GM19025 (cell line): ENCODE measurements around the gene TBL1X.
"Not testable (repeated sequence)": the region's sequence is repeated elsewhere in the genome, so short reads cannot be mapped to it uniquely, and the experiment has no call there.

Experiments used
- ATAC-seq: cut with Tn5 transposase; IDR thresholded peaks from one replicate; pipeline ENCODE4 v1.9.1; 2021; ENCODE audit warnings: mild to moderate bottlenecking, low read depth, moderate library complexity; ENCODE audit not compliant: unreplicated experiment

TBL1X gene

GRCh38 chrX:9738151-9738550 is 273.3 kb downstream of the TBL1X start:
- no peak for ATAC-seq

GRCh38 chrX:9739130-9739529 is 274.3 kb downstream of the TBL1X start:
- ATAC-seq = no peak

DNA sequence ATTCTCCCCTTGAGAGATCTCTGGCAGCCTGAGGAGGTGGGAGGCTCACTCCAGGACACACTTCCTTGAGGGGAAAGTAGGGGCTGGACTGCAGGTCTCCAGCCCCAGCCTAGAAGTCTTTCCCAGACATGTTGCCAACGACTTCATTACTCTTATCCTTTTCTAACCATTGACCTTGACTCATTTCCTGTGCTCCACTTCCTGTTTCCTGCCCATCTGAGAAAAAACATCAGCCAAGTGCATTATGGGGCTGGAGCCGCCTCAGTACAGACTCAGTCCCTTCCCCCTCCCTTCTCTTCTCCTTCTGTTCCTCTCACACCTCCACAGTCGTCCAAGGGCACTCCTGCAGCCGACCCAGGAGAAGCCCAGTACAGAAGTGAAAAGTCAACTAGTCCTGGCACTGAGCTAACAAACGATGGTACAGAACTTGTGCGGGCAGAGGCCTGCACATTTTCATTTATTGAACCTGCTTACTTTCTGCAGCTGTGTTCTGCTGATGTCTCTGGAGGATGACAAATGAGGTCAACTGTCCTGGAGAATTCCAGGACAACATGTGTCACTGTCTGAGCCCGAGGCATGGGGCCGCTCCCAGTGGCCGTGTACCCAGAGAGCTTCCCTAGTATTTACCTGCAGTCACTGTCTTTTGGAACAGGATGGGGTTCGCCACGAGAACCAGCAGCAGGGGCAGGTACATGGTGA is 280.7 kb downstream of the TBL1X start:
- no peak for ATAC-seq

DNA sequence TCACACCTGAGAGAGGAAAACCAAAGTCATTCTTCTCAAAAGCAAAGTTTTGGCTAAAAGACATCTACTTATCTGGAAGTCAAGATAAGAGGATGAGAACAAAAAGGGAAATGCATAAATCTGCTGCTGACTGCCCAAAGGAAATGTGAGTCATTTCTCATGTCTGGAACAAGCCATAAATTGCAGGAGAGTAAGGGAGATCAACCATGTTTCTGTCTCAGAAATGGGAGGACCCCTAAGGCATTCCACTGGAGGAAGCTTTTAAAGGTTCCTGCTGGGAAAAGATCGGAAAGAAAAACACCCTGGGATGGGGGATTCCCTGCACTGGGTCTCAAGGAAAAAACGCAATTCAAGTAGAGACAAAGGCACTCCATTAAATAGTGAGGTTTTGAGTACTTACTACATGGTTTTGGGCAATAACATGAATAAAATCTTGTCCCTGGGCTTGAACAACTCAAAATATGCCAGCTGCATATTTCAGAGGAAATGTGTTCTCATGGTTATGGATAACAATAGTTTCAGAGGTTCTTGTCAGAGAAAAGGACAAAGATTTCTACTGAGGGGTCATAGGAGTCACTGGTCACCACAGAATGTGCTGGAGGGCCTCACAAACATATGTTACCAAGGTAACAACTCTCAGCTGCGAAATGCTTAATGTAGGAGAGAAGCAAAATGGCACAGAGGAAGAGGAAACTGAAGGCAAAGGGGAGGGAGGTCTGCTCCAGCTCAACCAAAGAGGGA is 281.5 kb downstream of the TBL1X start:
- ATAC-seq = no peak

GRCh38 chrX:9747644-9748043 is 282.8 kb downstream of the TBL1X start:
- ATAC-seq = no peak

GRCh38 chrX:9749146-9749692 is 284.4 kb downstream of the TBL1X start:
- no peak for ATAC-seq

GRCh38 chrX:9757366-9757765 is 292.5 kb downstream of the TBL1X start:
- no peak for ATAC-seq

- no peak for ATAC-seq
These were observed 293.3 kb downstream of the TBL1X start for GRCh38 chrX:9758021-9758638.

DNA sequence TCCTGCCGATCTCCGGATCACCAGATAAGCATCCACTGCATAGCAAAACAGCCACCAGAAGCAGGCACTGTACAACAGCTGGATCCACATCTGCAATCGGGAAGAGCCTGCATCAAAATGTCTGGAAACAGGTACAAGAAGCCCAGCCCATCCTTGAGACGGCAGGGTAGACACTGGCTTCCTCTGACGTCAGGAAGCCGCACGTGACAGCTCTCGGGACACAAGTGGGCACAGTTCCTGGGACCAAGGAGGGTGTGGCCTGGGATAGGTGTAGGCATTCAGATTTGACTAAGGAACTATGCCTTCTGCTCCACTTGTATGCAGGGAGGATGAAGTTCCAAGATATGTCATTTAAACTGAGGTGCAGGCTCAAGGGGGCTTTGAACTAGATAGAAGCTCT is 294.5 kb downstream of the TBL1X start:
- no peak for ATAC-seq

DNA sequence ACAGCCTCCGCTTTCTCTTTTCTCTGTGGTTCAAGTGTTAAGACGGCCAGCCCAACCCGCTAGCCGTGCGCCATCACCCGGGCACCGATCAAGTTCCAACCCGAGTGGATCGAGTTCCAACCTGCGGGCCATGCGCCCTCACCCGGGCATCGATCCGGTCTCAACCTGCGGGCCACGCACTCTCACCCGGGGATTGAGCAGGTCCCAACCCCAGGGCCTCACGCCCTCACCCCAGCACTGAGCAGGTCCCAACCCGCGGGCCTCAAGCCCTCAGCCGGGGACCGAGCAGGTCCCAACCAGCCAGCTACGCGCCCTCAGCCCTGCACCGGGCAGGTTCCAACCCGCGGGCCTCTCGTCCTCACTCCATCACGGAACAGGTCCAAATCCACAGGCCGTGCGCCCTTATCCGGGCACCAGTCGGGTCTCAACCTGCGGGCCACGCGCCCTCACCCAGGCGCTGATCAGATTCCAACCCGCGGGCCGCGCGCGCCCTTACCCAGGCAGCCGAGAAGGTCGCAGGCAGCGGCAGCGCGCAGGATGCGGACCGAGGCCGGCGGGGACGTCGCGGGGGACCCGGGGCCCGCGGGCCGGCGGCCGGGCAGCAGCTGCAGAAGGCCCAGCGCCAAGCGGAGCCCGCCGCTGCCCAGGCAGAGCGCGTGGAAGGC is 300.3 kb downstream of the TBL1X start:
- no peak for ATAC-seq

DNA sequence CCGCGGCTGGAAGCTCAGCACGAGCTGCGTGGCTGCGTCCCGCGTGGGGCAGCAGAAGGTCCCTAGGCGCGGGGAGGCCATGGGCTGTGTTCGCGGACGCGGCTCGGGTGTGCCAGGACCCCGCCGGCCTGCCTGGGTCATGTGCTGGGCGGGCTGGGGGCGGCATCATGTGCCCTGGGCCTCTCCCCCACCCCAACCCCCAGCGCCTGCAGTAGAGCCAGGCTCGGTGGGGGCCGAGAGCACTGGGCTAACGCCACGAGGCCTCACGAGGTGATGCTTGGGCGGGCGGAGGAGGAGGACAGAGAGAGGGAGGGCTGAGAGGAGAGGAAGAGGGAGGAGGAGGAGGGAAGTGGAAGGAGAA is 300.9 kb downstream of the TBL1X start, which contains the start of gene GPR143:
Gene GPR143, minus strand, starts transcription at position 111 of the 361 bp plus-strand sequence. Its CDS starts 30 bp downstream, at position 81.
- no peak for ATAC-seq

DNA sequence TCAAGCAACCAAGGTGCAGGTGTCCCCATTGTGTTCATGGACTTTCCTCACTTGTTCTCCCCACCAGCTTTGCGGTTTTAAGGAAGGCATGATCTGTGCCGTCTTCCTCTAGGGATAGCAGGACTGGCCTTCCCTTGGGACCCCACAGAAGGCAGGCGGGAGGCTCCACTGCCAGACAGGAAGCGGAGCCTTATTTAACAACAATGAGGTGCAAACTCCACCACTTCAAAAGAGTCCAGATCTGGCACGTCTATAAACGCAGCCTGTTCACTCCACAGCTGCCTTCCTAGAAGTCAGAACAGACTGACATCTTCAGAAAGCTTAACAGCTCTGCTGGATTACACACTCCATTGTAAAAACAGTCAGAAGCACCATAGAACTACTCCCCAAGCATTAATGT is 302.5 kb downstream of the TBL1X start:
- ATAC-seq = no peak

DNA sequence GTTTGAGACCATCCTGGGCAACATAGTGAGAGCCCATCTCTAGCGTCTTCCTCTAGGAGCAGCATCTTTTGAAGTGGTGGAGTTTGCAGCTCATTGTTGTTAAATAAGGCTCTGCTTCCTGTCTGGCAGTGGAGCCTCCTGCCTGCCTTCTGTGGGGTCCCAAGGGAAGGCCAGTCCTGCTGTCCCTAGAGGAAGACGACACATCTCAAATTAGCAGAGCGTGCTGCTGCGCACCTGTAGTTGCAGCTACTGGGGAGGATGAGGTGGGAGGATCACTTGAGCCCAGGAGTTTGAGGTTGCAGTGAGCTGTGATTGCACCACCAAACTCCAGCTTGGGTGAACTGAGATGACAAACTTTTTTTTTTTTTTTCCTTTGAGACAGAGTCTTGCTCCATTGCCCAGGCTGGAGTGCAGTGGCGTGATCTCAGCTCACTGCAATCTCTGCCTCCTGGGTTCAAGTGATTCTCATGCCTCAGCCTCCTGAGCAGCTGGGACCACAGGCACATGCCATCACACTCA is 303.5 kb downstream of the TBL1X start:
- not testable (repeated sequence) for ATAC-seq

- ATAC-seq = no peak
These were observed 305.5 kb downstream of the TBL1X start for GRCh38 chrX:9770319-9770718.

DNA sequence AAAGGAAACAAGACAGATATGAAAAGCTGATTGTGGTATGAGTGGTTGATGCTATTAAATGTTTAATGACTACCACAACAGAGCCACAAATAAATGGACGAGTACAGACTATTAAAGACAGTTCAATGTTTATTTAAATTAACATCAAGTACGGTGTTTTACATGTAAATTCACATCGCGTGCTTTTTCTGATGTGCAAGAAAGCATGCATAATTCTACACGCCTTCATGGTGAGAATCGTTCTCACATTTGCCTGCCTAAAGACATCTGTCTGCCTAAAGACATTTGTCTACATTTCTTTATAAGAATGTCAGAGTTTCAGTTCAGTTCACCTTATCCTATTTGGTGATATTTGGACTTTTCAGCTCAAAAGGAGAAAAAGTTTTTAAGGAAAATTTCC is 308.1 kb downstream of the TBL1X start:
- no peak for ATAC-seq

DNA sequence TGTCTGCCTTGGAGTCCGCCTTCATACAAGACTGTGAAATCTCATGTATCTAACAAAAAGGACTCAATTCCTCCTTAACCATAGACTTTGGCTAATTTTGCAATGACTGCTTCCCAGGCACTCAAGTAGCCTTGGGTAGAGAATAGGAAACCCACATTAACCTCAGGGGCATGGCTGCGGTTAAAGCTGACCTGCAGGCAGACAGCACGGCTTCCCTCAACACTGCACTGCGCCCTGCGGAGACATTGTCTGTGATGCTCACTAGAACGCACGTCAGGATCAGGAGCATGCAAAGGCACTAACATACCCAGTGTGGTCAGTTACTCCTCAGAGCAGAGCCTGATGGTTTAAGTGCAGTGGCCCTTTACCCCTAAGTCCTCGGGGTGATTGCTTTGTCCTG is 311.1 kb downstream of the TBL1X start:
- ATAC-seq = no peak

GRCh38 chrX:9781941-9782340 is 317.1 kb downstream of the TBL1X start:
- ATAC-seq = no peak

- ATAC-seq = no peak
These were observed 319.5 kb downstream of the TBL1X start for GRCh38 chrX:9784332-9784731.

- ATAC-seq = no peak
These were observed 320.5 kb downstream of the TBL1X start for GRCh38 chrX:9785254-9785943.
